ENCODE measurements around the gene TAB2.
"Not testable (repeated sequence)": the region's sequence is repeated elsewhere in the genome, so short reads cannot be mapped to it uniquely, and the experiment has no call there.

The TAB2 gene

GRCh38 chr6:149423964-149424440, 106.5 kb downstream of the TAB2 start:
- DNase-seq = no peak

DNA sequence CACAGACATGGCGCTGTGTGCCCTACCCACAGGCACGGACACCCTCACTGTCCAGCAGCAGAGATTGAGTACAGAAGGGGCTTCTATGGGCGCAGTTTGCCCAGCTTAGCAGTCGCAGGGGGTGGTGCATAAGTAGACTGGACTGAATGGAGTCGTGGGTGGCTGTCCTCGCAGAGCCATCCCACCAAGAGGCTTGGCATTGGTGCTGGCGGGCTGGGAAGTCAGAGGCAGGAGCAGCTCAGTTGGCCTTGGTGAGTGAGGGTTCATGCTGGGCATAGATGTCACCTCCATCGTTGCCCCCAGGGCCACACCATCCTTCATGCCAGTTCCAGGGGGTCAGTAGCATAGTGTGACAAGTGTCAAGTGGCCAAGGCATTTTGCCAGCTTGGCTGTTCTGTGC, 107.7 kb downstream of the TAB2 start:
- DNase-seq = no peak

- DNase-seq = no peak
Observed at GRCh38 chr6:149425754-149426153, 108.2 kb downstream of the TAB2 start.

GRCh38 chr6:149428606-149429005, 111.1 kb downstream of the TAB2 start:
- no peak for DNase-seq

DNA sequence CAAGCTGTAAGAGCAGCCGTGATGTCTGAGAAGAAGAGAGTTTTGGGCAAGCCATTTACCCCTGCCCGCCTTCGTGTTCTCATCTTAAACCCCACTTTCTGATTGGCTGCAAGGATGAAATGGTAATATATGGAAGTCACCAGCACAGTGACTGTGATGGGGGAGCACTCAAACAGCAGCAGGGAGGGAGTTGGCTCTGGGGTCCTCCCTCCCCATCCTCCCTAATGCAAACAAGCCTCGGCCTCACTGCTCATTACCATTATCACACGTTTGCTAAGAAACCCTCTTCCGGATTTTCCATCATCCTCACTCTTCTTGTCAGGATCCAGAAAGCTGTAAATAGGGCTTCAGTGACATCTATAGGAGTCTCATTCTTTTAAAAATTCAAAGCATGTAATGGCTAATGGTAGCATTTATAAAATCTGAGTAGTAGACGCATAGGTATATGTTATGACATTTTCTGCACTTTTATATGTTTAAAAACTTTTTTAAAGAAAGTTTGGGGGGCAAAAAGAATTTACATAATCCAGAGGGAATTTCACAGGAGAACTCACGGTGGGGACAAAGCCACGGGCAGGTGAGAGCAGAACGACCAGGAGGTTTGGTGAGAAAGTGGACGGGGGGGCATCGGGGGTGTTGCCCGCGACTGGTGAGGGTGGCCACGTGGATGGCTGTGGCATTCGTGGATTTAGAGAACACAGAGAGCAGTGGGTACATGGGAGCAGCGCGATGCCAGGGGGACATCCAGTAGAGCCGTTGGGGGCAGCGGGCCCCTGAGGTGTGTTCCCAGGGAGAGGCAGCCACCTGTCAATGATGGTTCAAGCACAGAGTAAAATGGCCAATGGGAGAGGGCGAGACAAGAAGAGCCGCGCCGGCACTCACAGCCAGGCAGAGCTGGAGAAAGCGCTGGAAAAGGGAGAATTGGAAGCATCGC, 112.2 kb downstream of the TAB2 start:
- DNase-seq = no peak

DNA sequence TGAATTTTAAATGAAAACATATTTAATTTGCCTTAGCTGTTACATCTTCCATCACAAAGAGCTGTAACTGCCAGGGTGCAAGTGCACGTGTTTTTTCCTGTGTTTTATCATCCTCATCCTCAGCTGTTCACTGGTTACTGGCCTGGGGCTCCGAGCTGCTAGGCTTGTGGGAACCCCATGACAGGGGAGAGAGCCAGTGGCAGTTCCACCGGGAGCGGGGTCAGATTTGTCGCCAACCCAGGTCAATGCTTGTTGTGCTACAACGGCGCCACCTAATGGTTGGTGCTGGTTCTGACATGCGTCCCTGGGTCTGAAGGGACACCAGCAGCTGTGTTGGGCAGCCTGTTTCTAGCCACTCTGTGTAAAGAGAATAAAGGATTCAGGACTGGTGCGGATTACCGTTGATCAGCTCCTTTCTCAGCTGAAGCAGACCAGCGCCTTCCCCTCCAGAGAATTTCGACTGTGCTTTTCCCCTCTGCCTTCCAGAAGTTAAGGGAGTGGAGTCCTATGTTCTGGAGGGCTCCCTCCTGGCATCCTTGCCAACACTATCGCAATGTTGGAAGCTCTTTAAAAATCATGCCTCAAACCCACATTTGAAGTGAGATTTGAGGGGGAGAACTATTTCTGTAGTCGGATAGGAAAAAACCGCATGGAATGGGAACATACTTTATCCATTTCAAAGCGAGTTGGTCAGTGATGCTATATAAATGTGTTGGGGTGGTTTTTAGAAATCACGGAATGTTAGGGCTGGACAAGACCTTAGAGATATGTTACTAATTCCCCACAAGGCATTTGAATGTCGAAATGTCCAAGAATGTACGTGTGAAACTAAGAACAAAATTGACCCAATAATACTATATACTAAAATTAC, 114.6 kb downstream of the TAB2 start:
- no peak for DNase-seq

DNA sequence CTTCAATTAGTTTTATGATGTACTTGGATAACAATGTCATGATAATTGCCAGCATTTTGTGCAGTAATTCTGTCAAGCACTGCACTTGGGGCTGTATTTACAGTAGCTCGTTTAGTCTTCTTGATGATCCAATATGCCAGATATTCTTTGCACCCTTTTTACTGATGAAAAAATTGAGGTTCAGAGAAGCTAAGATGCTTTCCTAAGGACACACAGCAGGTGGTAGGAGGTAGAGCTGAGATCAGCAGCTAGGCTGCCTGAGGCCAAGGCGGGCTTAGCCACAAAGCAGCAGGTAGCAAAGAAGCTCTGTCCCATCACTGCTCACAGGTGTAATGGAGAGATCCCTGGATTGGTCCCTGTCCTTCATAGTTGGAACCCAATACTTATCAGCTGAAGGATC, 115.9 kb downstream of the TAB2 start:
- DNase-seq = no peak

DNA sequence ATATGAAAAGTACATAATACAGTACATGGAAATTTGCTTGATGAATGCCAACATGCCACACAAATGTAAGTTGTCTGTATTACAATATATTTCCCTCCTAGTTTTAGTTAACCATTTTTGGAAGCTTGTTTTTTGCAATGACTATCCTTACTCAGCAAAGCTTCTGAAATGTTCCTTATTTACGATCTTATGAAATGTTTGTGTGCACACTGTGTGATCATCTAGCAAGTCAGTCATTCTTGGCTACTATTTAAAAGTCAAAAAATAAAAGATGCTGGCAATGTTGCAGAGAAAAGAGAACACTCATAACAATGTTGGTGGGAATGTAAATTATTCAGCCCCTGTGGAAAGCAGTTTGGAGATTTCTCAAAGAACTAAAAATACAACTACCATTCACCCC, 116.4 kb downstream of the TAB2 start:
- DNase-seq = no peak

GRCh38 chr6:149435919-149436586, 118.5 kb downstream of the TAB2 start:
- no peak for DNase-seq

- no peak for DNase-seq
Observed at GRCh38 chr6:149436647-149437046, 119.1 kb downstream of the TAB2 start.

GRCh38 chr6:149437212-149437611, 119.7 kb downstream of the TAB2 start:
- DNase-seq = no peak

GRCh38 chr6:149438855-149439254, 121.3 kb downstream of the TAB2 start:
- no peak for DNase-seq

- DNase-seq = no peak
Observed at GRCh38 chr6:149439626-149440025, 122.1 kb downstream of the TAB2 start.

DNA sequence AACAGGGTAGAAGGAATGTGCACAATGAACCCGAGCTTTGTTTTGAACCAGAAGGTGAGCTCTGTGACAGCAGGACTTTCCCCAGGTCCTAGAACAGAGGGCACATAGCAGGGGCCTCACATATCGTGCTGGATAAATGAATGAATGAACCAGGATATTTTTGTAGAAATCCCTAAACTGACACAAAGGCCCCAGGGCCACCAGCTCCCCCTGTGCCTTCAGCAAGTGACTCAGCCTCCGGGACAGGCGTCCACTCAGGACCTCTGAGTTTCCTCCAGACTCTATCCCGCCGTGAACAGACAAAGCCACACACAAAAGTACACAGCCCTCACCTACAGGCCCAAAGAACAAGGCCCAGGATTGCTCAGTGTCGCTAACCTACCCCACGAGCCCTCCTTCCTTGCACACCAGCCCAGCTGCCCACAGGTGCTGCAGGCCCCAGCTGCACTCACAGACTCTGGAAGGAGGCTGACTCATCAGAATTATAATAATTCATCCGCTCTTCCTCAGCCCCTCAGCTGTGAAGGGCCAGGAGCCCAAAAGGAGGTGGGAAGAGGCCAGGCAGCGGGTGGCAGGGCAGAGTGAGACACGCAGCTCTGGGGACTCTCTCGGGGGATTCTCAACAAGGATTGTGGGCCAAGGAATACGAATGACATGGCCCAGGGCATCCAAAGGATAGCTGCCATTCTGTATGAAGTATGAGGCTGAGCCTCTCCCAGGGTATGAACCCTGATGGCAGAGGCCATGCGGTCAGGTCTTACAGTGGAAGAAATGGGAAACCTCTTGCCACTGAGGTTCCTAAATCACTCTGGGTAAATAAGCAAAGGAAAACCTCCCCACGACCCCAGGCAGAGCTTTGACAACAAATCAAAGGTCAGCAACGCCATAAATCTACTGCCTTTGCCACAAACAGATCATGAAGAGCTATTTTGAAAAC, 123.5 kb downstream of the TAB2 start:
- no peak for DNase-seq

DNA sequence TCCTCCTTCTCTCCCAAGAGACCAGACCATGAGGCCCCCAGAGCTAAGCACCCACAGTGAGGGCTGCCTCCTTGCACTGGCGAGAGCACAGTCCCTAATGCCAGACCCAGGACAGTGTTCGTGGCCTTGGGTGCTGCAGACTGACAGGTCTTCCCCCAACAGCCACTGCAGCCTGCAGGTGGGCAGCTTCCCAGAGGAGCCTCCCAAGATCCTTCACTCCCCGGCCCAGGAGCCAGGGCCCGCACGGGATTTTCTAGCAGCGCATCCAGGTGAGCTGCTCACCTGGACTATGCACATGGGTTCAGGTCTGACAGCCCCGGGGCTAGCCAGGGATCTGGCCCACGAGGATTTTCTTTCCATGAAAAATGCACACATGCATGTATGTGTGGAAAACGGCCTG, 124.2 kb downstream of the TAB2 start:
- no peak for DNase-seq

DNA sequence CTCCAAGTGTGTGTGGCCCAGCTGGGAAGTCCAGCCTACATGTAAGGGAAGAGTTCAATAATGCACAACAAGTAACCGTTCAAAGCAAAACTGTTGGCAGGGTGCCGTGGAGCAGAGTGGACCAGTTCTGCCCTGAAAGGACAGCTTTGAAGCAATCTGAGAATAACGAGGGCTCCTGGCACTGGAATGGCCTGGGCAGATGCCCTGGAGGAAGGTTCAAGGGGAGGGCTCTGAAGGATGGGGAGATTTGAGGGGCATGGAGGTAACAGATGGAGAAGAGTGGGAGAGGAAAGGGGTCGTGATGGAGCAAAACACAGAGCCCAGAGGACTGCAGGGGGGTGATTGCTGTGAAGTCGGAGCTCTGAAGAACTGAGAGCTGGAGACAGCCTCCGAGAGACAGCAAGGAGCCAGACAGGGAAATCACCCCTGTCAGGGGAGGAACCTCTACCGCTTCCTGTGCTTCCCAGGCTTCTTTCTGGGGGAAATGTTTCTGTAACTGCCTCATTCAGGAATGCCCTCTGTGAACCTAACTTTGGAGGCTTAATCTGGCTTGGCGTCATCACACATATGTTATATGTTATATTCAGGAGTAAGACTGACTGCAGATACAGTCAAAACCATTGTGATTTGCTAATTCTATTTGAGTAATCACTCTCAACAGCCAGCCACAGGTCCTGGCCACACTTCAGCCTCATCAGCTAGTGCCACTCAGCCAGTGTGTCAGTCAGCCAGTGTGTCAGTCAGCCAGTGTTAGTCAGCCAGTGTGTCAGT, 126.1 kb downstream of the TAB2 start:
- no peak for DNase-seq

DNA sequence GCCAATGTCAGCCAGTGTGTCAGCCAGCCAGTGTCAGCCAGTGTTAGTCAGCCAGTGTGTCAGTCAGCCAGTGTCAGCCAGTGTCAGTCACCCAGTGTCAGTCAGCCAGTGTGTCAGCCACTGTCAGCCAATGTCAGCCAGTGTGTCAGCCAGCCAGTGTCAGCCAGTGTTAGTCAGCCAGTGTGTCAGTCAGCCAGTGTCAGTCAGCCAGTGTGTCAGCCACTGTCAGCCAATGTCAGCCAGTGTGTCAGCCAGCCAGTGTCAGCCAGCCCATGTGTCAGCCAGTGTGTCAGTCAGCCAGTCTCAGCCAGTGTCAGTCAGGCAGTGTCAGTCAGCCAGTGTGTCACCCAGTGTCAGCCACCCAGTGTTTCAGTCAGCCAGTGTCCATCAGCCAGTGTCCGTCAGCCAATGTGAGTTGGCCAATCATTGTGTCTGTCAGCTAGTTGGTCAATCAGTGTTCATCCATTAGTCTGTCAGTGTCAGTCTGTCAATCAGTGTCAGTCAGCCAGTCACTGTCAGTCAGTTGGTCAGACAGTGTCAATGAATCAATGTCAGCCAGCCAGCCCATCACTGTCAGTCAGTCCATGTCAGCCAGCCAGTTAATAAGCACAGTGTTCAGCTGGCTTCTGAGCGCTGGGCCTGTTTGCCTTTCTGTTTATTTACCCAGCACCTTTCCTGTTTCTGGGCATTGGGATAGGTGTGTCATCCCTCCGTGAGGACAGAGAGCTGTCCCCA, 127.0 kb downstream of the TAB2 start:
- not testable (repeated sequence) for DNase-seq

DNA sequence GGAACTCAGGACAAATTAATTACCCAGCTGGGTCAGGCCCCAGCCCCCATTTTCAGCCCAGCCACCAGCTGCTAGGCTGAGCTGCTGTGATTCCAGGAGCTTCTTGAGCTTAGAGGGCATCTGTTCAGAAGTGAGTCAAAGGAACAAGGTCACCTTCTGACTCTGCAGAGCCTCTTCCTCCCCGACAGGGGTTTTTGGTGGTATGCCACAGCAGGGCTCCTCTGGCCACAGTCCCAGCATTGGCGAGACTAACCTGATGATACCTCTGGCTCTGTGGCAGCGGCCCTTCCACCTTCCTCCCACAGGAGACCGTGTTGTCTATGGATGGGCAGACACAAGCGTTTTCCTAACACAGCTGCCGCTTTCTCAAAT, 127.6 kb downstream of the TAB2 start:
- no peak for DNase-seq

DNA sequence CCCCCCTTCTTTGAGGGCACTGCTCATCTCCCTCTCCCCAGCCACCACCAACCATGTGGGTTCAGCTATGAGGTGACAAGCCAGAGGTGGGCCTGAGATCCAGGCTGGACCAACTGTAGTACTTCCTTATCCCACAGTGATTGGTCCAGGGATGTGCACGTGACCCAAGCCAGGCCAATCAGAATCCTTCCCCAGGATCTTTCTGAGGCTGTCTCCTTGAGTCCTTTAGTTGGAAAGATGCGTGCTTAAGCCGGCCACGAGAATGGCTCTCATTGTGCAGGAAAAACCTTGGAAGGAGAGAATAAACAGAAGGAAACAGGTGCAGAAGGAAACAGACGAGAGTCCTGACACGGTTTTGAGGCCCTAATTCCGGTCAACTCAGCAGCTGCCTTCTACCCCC, 128.1 kb downstream of the TAB2 start:
- DNase-seq = no peak

DNA sequence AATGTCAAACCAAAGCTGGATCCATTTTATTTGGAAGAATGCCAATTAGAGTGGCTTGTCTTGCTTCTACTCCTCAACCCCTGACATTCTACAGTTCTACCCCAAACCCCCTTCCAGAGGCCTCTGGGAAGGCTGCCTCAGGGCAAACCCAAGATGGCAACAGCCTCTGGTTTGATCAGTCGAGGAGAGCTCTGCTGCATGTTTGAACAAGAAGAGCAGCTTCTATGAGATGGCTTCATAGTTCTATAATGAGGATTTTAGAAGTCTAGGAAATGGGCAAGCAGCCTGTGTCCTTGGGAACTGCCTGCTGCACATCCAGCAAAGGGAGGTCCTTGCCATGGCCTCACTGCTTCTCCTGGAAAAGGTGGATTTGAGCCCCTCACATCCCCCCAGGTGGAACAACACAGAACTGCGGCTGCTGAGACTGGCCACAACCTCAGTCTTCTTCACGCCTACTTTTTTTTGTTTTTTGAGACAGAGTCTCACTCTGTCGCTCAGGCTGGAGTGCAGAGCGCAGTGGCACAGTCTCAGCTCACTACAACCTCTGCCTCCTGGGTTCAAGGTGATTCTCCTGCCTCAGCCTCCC, 129.4 kb downstream of the TAB2 start:
- DNase-seq = no peak
